Osteoblast (primary cell): ENCODE results near the gene MARK3. TPM values are rescaled to one million over a fixed set of nuclear protein-coding genes. Genes with fewer than 3 reads are reported as not detected.

Source experiments
- DNase-seq: peaks from one replicate; pipeline ENCODE4 v3.0.0; 2011; ENCODE audit warnings: low spot score, mixed read lengths; ENCODE audit not compliant: insufficient read length; ENCODE audit errors: missing footprints
- H2AFZ ChIP-seq: 2 replicates; pipeline ENCODE4 v1.6.0; 2011; ENCODE audit warnings: mild to moderate bottlenecking, low read length
- H3K27ac ChIP-seq: 2 replicates; pipeline ENCODE4 v1.5.1; 2011; ENCODE audit warnings: mild to moderate bottlenecking, low read depth, low read length, moderate library complexity
- H3K27me3 ChIP-seq: 2 replicates; pipeline ENCODE4 v1.6.0; 2012; ENCODE audit warnings: mild to moderate bottlenecking, control low read depth, inconsistent platforms, low read length, moderate library complexity; ENCODE audit not compliant: insufficient read depth
- H3K36me3 ChIP-seq: 2 replicates; pipeline ENCODE4 v1.5.1; 2011; ENCODE audit warnings: mild to moderate bottlenecking, low read length, control low read depth, moderate library complexity; ENCODE audit not compliant: insufficient read depth
- H3K4me1 ChIP-seq: 2 replicates; pipeline ENCODE4 v1.5.1; 2011; ENCODE audit warnings: mild to moderate bottlenecking, low read length, control low read depth, moderate library complexity; ENCODE audit not compliant: insufficient read depth
- H3K4me2 ChIP-seq: 2 replicates; pipeline ENCODE4 v1.6.0; 2011; ENCODE audit warnings: mild to moderate bottlenecking, low read length; ENCODE audit not compliant: insufficient read depth
- H3K4me3 ChIP-seq: fragments of 200-600 bp; sonication (generic); 3 replicates; pipeline ENCODE4 v1.5.1; 2012; ENCODE audit warnings: mild to moderate bottlenecking, low read length, inconsistent platforms; ENCODE audit not compliant: insufficient read depth
- H3K79me2 ChIP-seq: 2 replicates; pipeline ENCODE4 v1.6.0; 2012; ENCODE audit warnings: mild to moderate bottlenecking, low read length, control low read depth, inconsistent platforms; ENCODE audit not compliant: insufficient read depth
- H3K9me3 ChIP-seq: 2 replicates; pipeline ENCODE4 v1.5.1; 2011; ENCODE audit warnings: low read depth, low read length, control low read depth
- H4K20me1 ChIP-seq: 2 replicates; pipeline ENCODE4 v1.6.0; 2012; ENCODE audit warnings: mild to moderate bottlenecking, low read length, control low read depth; ENCODE audit not compliant: insufficient read depth
- total RNA-seq: library from RNA; depleted of rRNA; stranded (reverse); fragments of >200 nt; gene quantifications from 2 replicates; pipeline ENCODE4 v1.2.3, GENCODE V29; 2012
- TF ChIP-seq, protein P1 (sequence below): IDR thresholded peaks from 2 replicates; pipeline ENCODE4 v1.5.1; 2011; ENCODE audit warnings: mild to moderate bottlenecking, low read depth, low read length, moderate library complexity; ENCODE audit errors: extremely low read depth

The MARK3 gene
- total RNA-seq, 1 donor: 101 TPM

DNA sequence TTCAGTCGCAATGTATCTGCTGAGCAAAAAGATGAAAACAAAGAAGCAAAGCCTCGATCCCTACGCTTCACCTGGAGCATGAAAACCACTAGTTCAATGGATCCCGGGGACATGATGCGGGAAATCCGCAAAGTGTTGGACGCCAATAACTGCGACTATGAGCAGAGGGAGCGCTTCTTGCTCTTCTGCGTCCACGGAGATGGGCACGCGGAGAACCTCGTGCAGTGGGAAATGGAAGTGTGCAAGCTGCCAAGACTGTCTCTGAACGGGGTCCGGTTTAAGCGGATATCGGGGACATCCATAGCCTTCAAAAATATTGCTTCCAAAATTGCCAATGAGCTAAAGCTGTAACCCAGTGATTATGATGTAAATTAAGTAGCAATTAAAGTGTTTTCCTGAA lies 117.7 kb downstream of the MARK3 start:
- Histone ChIP-seq H3K36me3 (peaks cover 76% of the 10 kb centered on the region), H3K4me1 (peaks cover 12% of the 10 kb centered on the region), H3K79me2 (peaks cover 23% of the 10 kb centered on the region), H3K9me3 (no peaks in the 10 kb centered on the region), H3K27ac (no peak overlapping the region), H3K4me3 (no peak overlapping the region), H2AFZ (no peak overlapping the region), H4K20me1 (peaks cover 32% of the 10 kb centered on the region), H3K4me2 (no peak overlapping the region), H3K27me3 (no peaks in the 10 kb centered on the region)
- DNase-seq: no peak
- TF ChIP-seq, protein P1, sequence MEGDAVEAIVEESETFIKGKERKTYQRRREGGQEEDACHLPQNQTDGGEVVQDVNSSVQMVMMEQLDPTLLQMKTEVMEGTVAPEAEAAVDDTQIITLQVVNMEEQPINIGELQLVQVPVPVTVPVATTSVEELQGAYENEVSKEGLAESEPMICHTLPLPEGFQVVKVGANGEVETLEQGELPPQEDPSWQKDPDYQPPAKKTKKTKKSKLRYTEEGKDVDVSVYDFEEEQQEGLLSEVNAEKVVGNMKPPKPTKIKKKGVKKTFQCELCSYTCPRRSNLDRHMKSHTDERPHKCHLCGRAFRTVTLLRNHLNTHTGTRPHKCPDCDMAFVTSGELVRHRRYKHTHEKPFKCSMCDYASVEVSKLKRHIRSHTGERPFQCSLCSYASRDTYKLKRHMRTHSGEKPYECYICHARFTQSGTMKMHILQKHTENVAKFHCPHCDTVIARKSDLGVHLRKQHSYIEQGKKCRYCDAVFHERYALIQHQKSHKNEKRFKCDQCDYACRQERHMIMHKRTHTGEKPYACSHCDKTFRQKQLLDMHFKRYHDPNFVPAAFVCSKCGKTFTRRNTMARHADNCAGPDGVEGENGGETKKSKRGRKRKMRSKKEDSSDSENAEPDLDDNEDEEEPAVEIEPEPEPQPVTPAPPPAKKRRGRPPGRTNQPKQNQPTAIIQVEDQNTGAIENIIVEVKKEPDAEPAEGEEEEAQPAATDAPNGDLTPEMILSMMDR: no peak

DNA sequence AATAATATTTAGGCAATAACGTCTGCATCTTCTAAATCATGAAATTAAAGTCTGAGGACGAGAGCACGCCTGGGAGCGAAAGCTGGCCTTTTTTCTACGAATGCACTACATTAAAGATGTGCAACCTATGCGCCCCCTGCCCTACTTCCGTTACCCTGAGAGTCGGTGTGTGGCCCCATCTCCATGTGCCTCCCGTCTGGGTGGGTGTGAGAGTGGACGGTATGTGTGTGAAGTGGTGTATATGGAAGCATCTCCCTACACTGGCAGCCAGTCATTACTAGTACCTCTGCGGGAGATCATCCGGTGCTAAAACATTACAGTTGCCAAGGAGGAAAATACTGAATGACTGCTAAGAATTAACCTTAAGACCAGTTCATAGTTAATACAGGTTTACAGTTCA lies 118.1 kb downstream of the MARK3 start:
- TF ChIP-seq, protein P1: no peak
- no peaks in the 10 kb centered on the region for H3K9me3 ChIP-seq

GRCh38 chr14:103504991-103505565 lies 119.9 kb downstream of the MARK3 start:
- Histone ChIP-seq H3K4me3 (no peak overlapping the region), H3K9me3 (no peaks in the 10 kb centered on the region), H3K27me3 (no peaks in the 10 kb centered on the region), H3K4me2 (no peak overlapping the region), H3K27ac (no peak overlapping the region), H4K20me1 (peaks cover 26% of the 10 kb centered on the region), H3K36me3 (peaks cover 72% of the 10 kb centered on the region), H2AFZ (no peak overlapping the region), H3K79me2 (peaks cover 23% of the 10 kb centered on the region), H3K4me1 (peaks cover 12% of the 10 kb centered on the region)
- TF ChIP-seq, protein P1: no peak
- DNase-seq: peak; percentile 78

More for the DNA sequence above, 118.1 kb downstream of the MARK3 start:
- Histone ChIP-seq H3K4me1 (peaks cover 12% of the 10 kb centered on the region), H3K27me3 (no peaks in the 10 kb centered on the region), H3K4me2 (no peak overlapping the region), H2AFZ (no peak overlapping the region), H3K27ac (no peak overlapping the region), H3K4me3 (no peak overlapping the region), H3K36me3 (peaks cover 76% of the 10 kb centered on the region), H4K20me1 (peaks cover 32% of the 10 kb centered on the region), H3K79me2 (peaks cover 23% of the 10 kb centered on the region)
- DNase-seq: peak; percentile 68

- no peak for DNase-seq
- H2AFZ ChIP-seq: no peak overlapping the region
- H3K27me3 ChIP-seq: no peaks in the 10 kb centered on the region
- peaks cover 3% of the 10 kb centered on the region for H3K79me2 ChIP-seq
- H3K4me2 ChIP-seq: no peak overlapping the region
- peaks cover 10% of the 10 kb centered on the region for H4K20me1 ChIP-seq
- no peak overlapping the region for H3K27ac ChIP-seq
- peaks cover 5% of the 10 kb centered on the region for H3K4me1 ChIP-seq
- peaks cover 58% of the 10 kb centered on the region for H3K36me3 ChIP-seq
- TF ChIP-seq, protein P1: no peak
- H3K4me3 ChIP-seq: no peak overlapping the region
- no peaks in the 10 kb centered on the region for H3K9me3 ChIP-seq
Measured at GRCh38 chr14:103507751-103508150, 122.5 kb downstream of the MARK3 start.
